ENCODE data around the gene TMEFF2. TPM values are rescaled to one million over a fixed set of nuclear protein-coding genes. Genes with fewer than 3 reads are reported as not detected.
A peak's percentile ranks its signal among the peaks of the same experiment; 100 is the strongest.

Gene TMEFF2
- total RNA-seq, 2 donors from 2014 or later = 3.2 to 55.8 TPM

DNA sequence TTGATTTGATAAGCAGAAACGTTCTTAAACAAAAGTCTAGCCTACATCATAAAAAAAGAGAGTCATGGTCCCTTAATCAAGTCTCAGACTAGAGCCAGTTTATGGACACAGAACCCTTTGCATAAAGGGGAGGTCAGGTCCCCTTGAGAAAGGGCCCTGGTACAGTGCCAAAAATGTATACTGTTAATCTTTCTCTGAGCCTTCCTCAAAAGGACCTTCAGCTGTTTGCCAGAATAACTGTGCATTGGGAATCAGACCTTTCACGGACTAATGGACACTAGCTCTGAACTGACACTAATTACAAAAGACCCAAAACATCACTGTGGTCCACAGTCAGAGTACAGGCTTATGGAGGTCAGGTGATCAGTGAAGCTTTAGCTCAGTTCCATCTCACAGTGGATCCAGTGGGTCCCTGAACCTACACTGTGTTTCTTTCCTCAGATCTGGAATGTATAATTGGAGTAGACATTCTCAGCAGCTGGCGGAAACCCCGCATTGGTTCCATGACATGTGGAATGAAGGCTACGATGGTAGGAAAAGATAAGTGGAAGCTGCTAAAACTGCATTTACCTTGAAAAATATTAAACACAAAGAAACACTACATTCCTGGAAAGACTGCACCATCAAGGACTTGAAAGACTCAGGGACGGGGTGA, 151.4 kb downstream of the TMEFF2 start:
- no peak for TF ChIP-seq POLR2AphosphoS5 (IDR thresholded peaks at IDR 0.05)
- TF ChIP-seq, protein P1, sequence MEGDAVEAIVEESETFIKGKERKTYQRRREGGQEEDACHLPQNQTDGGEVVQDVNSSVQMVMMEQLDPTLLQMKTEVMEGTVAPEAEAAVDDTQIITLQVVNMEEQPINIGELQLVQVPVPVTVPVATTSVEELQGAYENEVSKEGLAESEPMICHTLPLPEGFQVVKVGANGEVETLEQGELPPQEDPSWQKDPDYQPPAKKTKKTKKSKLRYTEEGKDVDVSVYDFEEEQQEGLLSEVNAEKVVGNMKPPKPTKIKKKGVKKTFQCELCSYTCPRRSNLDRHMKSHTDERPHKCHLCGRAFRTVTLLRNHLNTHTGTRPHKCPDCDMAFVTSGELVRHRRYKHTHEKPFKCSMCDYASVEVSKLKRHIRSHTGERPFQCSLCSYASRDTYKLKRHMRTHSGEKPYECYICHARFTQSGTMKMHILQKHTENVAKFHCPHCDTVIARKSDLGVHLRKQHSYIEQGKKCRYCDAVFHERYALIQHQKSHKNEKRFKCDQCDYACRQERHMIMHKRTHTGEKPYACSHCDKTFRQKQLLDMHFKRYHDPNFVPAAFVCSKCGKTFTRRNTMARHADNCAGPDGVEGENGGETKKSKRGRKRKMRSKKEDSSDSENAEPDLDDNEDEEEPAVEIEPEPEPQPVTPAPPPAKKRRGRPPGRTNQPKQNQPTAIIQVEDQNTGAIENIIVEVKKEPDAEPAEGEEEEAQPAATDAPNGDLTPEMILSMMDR (IDR thresholded peaks at IDR 0.05) = no peak
- no peak for TF ChIP-seq POLR2A (IDR thresholded peaks at IDR 0.05)
- 85% methylated on average over 6 of the region's 6 CpGs for WGBS
- intact Hi-C loops (cut with DNase I) = loop anchor here (2.0 kb wide), 1 partner anchor 59 kb away; no protein-coding TSS in a partner anchor
- Histone ChIP-seq H3K4me3 (no peak overlapping the region), H3K27ac (no peak overlapping the region), H3K9me3 (no peaks in the 10 kb centered on the region), H3K27me3 (replicated peaks; ENCODE audit: insufficient read depth) (no peaks in the 10 kb centered on the region), H3K4me1 (replicated peaks) (no peaks in the 10 kb centered on the region), H3K36me3 (no peaks in the 10 kb centered on the region)
- no peak for DNase-seq (ENCODE audit: low spot score)

DNA sequence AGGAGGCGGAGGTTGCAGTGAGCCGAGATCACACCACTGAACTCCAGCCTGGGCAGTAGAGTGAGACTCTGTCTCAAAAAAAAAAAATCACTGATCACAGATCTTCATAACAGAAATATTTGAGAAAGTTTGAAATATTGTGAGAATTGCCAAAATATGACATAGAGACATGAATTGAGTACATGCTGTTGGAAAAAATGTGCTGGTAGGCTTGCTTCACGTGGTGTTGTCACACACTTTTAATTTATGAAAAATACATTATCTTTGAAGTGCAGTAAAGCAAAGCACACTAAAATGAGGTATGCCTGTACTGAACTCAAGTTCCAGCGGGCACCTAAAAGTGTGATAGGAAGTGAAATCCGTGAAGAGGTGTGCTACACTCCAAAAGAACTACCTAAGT, 152.6 kb downstream of the TMEFF2 start:
- Histone ChIP-seq H3K4me1 (replicated peaks) (no peaks in the 10 kb centered on the region), H3K36me3 (no peaks in the 10 kb centered on the region), H3K4me3 (no peak overlapping the region), H3K27me3 (replicated peaks; ENCODE audit: insufficient read depth) (no peaks in the 10 kb centered on the region), H3K27ac (no peak overlapping the region), H3K9me3 (no peaks in the 10 kb centered on the region)
- TF ChIP-seq POLR2A (IDR thresholded peaks at IDR 0.05) = no peak
- TF ChIP-seq, protein P1 (IDR thresholded peaks at IDR 0.05) = no peak
- TF ChIP-seq POLR2AphosphoS5 (IDR thresholded peaks at IDR 0.05) = no peak
- 93% methylated on average over 5 of the region's 5 CpGs for WGBS
- intact Hi-C loops (cut with DNase I) = loop anchor here (2.0 kb wide), 1 partner anchor 61 kb away; no protein-coding TSS in a partner anchor
- DNase-seq (ENCODE audit: low spot score) = no peak

DNA sequence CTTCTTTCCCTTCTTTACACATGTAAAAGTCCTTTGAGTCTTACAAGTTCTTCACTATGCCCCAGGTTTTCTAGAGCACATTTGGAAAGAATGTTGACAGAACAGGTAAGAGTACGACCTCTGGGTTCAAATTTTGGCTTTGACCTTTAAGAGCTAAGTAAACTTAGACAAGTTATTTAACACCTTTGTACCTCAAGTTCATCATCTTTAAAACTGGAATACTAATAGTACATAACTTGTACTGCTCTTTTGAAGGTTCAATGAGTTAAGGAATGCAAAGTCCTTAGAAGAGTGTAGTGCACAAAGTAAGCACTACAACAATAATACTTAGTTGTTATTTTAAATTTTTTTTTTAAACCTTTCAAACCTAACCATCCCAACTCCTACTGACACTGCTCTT, 156.6 kb downstream of the TMEFF2 start:
- no peaks in the 10 kb centered on the region for H3K4me1 ChIP-seq (replicated peaks)
- no peaks in the 10 kb centered on the region for H3K36me3 ChIP-seq
- no peak for DNase-seq (ENCODE audit: low spot score)
- intact Hi-C loops (cut with DNase I) = loop anchor here (10.0 kb wide), 1 partner anchor 87 kb away; no protein-coding TSS in a partner anchor
- WGBS = 94% methylated on average over 1 of the region's 1 CpG
- H3K9me3 ChIP-seq = no peaks in the 10 kb centered on the region
- H3K27me3 ChIP-seq (replicated peaks; ENCODE audit: insufficient read depth) = no peaks in the 10 kb centered on the region
- H3K4me3 ChIP-seq = no peak overlapping the region
- no peak overlapping the region for H3K27ac ChIP-seq
- TF ChIP-seq POLR2AphosphoS5 (IDR thresholded peaks at IDR 0.05) (no peak), POLR2A (IDR thresholded peaks at IDR 0.05) (no peak)

DNA sequence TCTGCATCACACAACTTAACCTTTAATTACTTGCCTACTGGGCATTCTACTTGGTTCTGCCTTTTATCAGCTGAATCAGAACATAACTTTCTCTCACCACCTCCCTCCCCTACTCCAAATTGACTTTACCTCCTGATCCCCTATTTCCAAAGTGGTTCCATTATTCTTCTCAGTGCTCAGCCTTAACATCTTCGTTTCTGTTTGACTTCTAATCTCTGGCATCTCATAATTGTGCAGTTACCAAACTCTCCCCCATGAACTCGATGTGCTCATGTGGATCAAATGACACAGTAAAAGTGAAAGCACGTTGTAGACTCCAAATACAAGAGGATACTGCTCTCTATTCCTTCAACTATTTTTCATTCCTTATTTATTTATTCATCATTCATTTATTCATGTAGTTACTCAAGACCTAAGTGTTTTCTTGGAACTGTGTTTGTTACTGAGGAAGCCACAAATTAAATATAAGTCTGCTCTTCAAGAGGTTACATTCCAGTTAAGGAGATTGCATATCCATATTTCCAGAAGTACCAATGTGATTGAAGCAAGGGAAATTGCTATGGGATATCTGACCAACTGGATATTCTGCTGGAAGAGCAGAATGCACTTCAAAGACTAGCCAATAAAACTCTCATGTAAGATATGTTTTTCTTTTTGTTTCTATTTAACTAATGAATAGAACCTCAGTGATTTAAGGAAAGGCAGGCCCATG, 158.8 kb downstream of the TMEFF2 start:
- peak overlapping the region in 1 of 2 donors; percentile 27 for H3K27ac ChIP-seq

DNA sequence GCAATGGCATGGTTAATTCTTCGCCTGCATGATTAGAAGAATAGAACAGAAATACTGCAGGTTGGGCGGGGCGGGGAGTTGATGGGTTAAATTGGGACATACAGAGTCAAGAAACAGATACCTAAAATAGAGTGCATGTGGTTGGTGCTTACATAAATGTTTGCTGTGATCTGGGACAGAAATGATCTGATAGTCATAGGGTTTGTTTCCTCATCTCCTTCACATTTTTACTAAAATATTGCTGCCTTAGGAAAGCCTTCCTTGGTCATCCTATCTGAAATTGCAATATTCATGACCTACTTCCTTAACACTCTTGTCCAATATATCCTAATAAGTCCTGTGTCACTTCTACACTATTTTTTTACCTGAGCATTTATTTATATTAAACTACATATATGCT, 163.9 kb downstream of the TMEFF2 start:
- no peak for DNase-seq (ENCODE audit: low spot score)
- no peaks in the 10 kb centered on the region for H3K27me3 ChIP-seq (replicated peaks; ENCODE audit: insufficient read depth)
- TF ChIP-seq POLR2A (IDR thresholded peaks at IDR 0.05) (no peak), POLR2AphosphoS5 (IDR thresholded peaks at IDR 0.05) (no peak)
- TF ChIP-seq, protein P1 (IDR thresholded peaks at IDR 0.05) = no peak
- no peaks in the 10 kb centered on the region for H3K9me3 ChIP-seq
- no peak overlapping the region for H3K4me3 ChIP-seq
- no peak overlapping the region for H3K27ac ChIP-seq
- no peaks in the 10 kb centered on the region for H3K4me1 ChIP-seq (replicated peaks)
- intact Hi-C loops (cut with DNase I) = loop anchor here (5.0 to 10.0 kb wide), 2 partner anchors 94 to 121 kb away; no protein-coding TSS in a partner anchor
- no peaks in the 10 kb centered on the region for H3K36me3 ChIP-seq
- 96% methylated on average over 3 of the region's 3 CpGs for WGBS

More for the DNA sequence above, 158.8 kb downstream of the TMEFF2 start:
- Histone ChIP-seq H3K4me3 (no peak overlapping the region), H3K4me1 (replicated peaks) (no peaks in the 10 kb centered on the region), H3K36me3 (no peaks in the 10 kb centered on the region), H3K9me3 (no peaks in the 10 kb centered on the region), H3K27me3 (replicated peaks; ENCODE audit: insufficient read depth) (no peaks in the 10 kb centered on the region)
- intact Hi-C loops (cut with DNase I) = loop anchor here (10.0 kb wide), 1 partner anchor 89 kb away; no protein-coding TSS in a partner anchor
- 7% methylated on average over 3 of the region's 3 CpGs for WGBS
- DNase-seq (ENCODE audit: low spot score) = no peak
- TF ChIP-seq, protein P1 (IDR thresholded peaks at IDR 0.05) = no peak
- TF ChIP-seq POLR2AphosphoS5 (IDR thresholded peaks at IDR 0.05) = peak; percentile 22

All from prostate gland (tissue), 2 donors.